ENCODE measurements around the gene KIF5C. TPM values are rescaled to one million over a fixed set of nuclear protein-coding genes. Genes with fewer than 3 reads are reported as not detected.

The KIF5C gene
- total RNA-seq, 1 donor from 2014 or later = 24.3 TPM

- H3K4me2 ChIP-seq (ENCODE audit: low read length) = no peak overlapping the region
- DNase-seq (ENCODE audit: low read depth) (no peak), FAIRE-seq (no peak)
- Mint-ChIP-seq H3K4me3 (ENCODE audit: unreplicated experiment) (no peak overlapping the region), H3K36me3 (ENCODE audit: low read depth, unreplicated experiment) (peaks cover 7% of the 10 kb centered on the region), H3K27ac (ENCODE audit: unreplicated experiment) (no peak overlapping the region), H3K27me3 (ENCODE audit: low read depth, unreplicated experiment) (no peaks in the 10 kb centered on the region), H3K4me1 (ENCODE audit: low read depth, unreplicated experiment) (peaks cover 5% of the 10 kb centered on the region), H3K9me3 (ENCODE audit: unreplicated experiment) (no peaks in the 10 kb centered on the region)
- no peaks in the 10 kb centered on the region for H3K27me3 ChIP-seq (ENCODE audit: insufficient read depth, low read length)
- no peak for TF ChIP-seq EZH2 (IDR thresholded peaks at IDR 0.05; ENCODE audit: insufficient read depth, low read length)
- no peaks in the 10 kb centered on the region for H3K36me3 ChIP-seq (ENCODE audit: insufficient read depth, low read length)
- no peaks in the 10 kb centered on the region for H3K79me2 ChIP-seq (ENCODE audit: insufficient read depth, low read length)
- H3K27ac ChIP-seq (ENCODE audit: low read depth, low read length) = no peak overlapping the region
- H3K4me1 ChIP-seq (ENCODE audit: insufficient read depth, low read length) = no peaks in the 10 kb centered on the region
- H3K9ac ChIP-seq (ENCODE audit: low read length) = no peak overlapping the region
- H4K20me1 ChIP-seq (ENCODE audit: insufficient read depth, low read length) = no peaks in the 10 kb centered on the region
- H3K4me3 ChIP-seq (ENCODE audit: insufficient read depth, low read depth, low read length) = no peak overlapping the region
- no peak overlapping the region for H2AFZ ChIP-seq (ENCODE audit: low read depth, low read length)
- no peaks in the 10 kb centered on the region for H3K9me3 ChIP-seq (ENCODE audit: insufficient read depth, low read depth, low read length)
Observed at GRCh38 chr2:148913061-148913460, 38.0 kb downstream of the KIF5C start.

- H3K36me3 ChIP-seq (ENCODE audit: insufficient read depth, low read length) = no peaks in the 10 kb centered on the region
- H2AFZ ChIP-seq (ENCODE audit: low read depth, low read length) = no peak overlapping the region
- no peaks in the 10 kb centered on the region for H3K27me3 ChIP-seq (ENCODE audit: insufficient read depth, low read length)
- no peaks in the 10 kb centered on the region for H3K9me3 ChIP-seq (ENCODE audit: insufficient read depth, low read depth, low read length)
- FAIRE-seq (no peak), DNase-seq (ENCODE audit: low read depth) (no peak)
- H3K79me2 ChIP-seq (ENCODE audit: insufficient read depth, low read length) = no peaks in the 10 kb centered on the region
- H4K20me1 ChIP-seq (ENCODE audit: insufficient read depth, low read length) = no peaks in the 10 kb centered on the region
- Mint-ChIP-seq H3K9me3 (ENCODE audit: unreplicated experiment) (peaks cover 4% of the 10 kb centered on the region), H3K27ac (ENCODE audit: unreplicated experiment) (no peak overlapping the region), H3K4me1 (ENCODE audit: low read depth, unreplicated experiment) (peaks cover 5% of the 10 kb centered on the region), H3K36me3 (ENCODE audit: low read depth, unreplicated experiment) (peaks cover 7% of the 10 kb centered on the region), H3K27me3 (ENCODE audit: low read depth, unreplicated experiment) (no peaks in the 10 kb centered on the region), H3K4me3 (ENCODE audit: unreplicated experiment) (no peak overlapping the region)
- H3K4me2 ChIP-seq (ENCODE audit: low read length) = no peak overlapping the region
- no peak overlapping the region for H3K4me3 ChIP-seq (ENCODE audit: insufficient read depth, low read depth, low read length)
- no peaks in the 10 kb centered on the region for H3K4me1 ChIP-seq (ENCODE audit: insufficient read depth, low read length)
- no peak overlapping the region for H3K27ac ChIP-seq (ENCODE audit: low read depth, low read length)
- TF ChIP-seq EZH2 (IDR thresholded peaks at IDR 0.05; ENCODE audit: insufficient read depth, low read length) = no peak
- no peak for TF ChIP-seq CTCF (IDR thresholded peaks at IDR 0.05; ENCODE audit: insufficient read depth, low read depth, low read length)
- H3K9ac ChIP-seq (ENCODE audit: low read length) = no peak overlapping the region
Observed at GRCh38 chr2:148913492-148913891, 38.5 kb downstream of the KIF5C start.

DNA sequence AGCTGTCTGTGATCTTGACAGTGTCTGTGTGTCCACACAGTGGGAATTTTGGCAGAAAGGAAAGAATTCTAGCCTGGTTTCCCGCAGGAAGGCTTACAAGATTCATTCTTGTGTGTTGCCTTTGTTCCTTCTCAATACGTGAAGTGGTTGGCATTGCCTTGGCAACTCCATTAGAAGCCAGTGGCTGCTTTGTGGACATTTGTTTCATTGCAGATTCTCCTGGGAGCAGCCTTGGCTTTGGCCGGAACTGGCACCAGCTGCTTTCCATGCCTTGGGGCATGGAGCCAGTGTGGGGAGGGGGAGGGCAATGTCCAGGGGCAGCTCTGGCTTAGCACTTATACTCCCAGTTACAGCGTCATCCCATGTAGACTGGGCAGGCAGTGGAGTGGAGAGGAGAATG, 39.4 kb downstream of the KIF5C start:
- no peaks in the 10 kb centered on the region for H3K4me1 Mint-ChIP-seq (ENCODE audit: low read depth, unreplicated experiment)
- Histone ChIP-seq H3K36me3 (ENCODE audit: insufficient read depth, low read length) (no peaks in the 10 kb centered on the region), H3K9me3 (ENCODE audit: insufficient read depth, low read depth, low read length) (no peaks in the 10 kb centered on the region), H3K9ac (ENCODE audit: low read length) (no peak overlapping the region), H3K27me3 (ENCODE audit: insufficient read depth, low read length) (no peaks in the 10 kb centered on the region), H2AFZ (ENCODE audit: low read depth, low read length) (no peak overlapping the region), H3K79me2 (ENCODE audit: insufficient read depth, low read length) (no peaks in the 10 kb centered on the region), H3K4me1 (ENCODE audit: insufficient read depth, low read length) (no peaks in the 10 kb centered on the region), H3K27ac (ENCODE audit: low read depth, low read length) (no peak overlapping the region), H4K20me1 (ENCODE audit: insufficient read depth, low read length) (no peaks in the 10 kb centered on the region), H3K4me2 (ENCODE audit: low read length) (no peak overlapping the region), H3K4me3 (ENCODE audit: insufficient read depth, low read depth, low read length) (no peak overlapping the region)
- peaks cover under 1% of the 10 kb centered on the region for H3K36me3 Mint-ChIP-seq (ENCODE audit: low read depth, unreplicated experiment)
- TF ChIP-seq EZH2 (IDR thresholded peaks at IDR 0.05; ENCODE audit: insufficient read depth, low read length) (no peak), CTCF (IDR thresholded peaks at IDR 0.05; ENCODE audit: insufficient read depth, low read depth, low read length) (no peak)
- DNase-seq (ENCODE audit: low read depth) (no peak), FAIRE-seq (no peak)
- H3K27ac Mint-ChIP-seq (ENCODE audit: unreplicated experiment) = no peak overlapping the region
- no peaks in the 10 kb centered on the region for H3K27me3 Mint-ChIP-seq (ENCODE audit: low read depth, unreplicated experiment)
- H3K4me3 Mint-ChIP-seq (ENCODE audit: unreplicated experiment) = no peak overlapping the region
- peaks cover 5% of the 10 kb centered on the region for H3K9me3 Mint-ChIP-seq (ENCODE audit: unreplicated experiment)

Data from astrocyte (in vitro differentiated cells and primary cell).